Upper lobe of left lung (tissue), 6 donors: ENCODE results near the gene TSHZ2. TPM values are rescaled to one million over a fixed set of nuclear protein-coding genes. Genes with fewer than 3 reads are reported as not detected.

Source experiments
- ATAC-seq, 2 donors: fragments of 200-7000 bp; cut with Tn5 transposase; one replicate each; pipeline ENCODE4 v1.9.1; 2022; ENCODE audit warnings: mild to moderate bottlenecking in 2 of 2, moderate library complexity in 2 of 2; ENCODE audit not compliant: low FRiP score in 2 of 2
- DNase-seq, 2 donors: peaks; one replicate each; pipeline ENCODE4 v3.0.0-alpha.2; 2019 to 2020
- H3K27ac ChIP-seq, 4 donors: fragments of 200-600 bp; sonication (generic); one replicate each; pipeline ENCODE4 v1.5.1; 2016 to 2019
- H3K27me3 ChIP-seq, 4 donors: fragments of 200-600 bp; sonication (generic); one replicate each; pipeline ENCODE4 v1.5.1; 2017 to 2019
- H3K36me3 ChIP-seq, 4 donors: fragments of 200-600 bp; sonication (generic); one replicate each; pipeline ENCODE4 v1.5.1; 2016 to 2019
- H3K4me1 ChIP-seq, 4 donors: fragments of 200-600 bp; sonication (generic); one replicate each; pipeline ENCODE4 v1.5.1; 2018 to 2019
- H3K4me3 ChIP-seq, 4 donors: fragments of 200-600 bp; sonication (generic); one replicate each; pipeline ENCODE4 v1.5.1; 2017 to 2019; ENCODE audit warnings: mild to moderate bottlenecking in 2 of 4, moderate library complexity in 1 of 4
- H3K9me3 ChIP-seq, 4 donors: fragments of 200-600 bp; sonication (generic); one replicate each; pipeline ENCODE4 v1.5.1; 2018 to 2019
- CTCF ChIP-seq, 6 experiments: fragments of 450-650 bp in 4 of 6; fragments of 200-600 bp in 2 of 6; sonication (generic) in 2 of 6; IDR thresholded peaks; one replicate each; pipeline ENCODE4 v1.5.1; 2016 to 2019; ENCODE audit warnings: antibody characterized with exemption in 6 of 6
- EP300 ChIP-seq, 4 donors: sonication (generic); formaldehyde crosslinking; IDR thresholded peaks; one replicate each; pipeline ENCODE4 v1.5.1; 2017; ENCODE audit warnings: antibody characterized with exemption in 4 of 4, control low read depth in 2 of 4
- POLR2A ChIP-seq, 4 donors: fragments of 450-650 bp; IDR thresholded peaks; one replicate each; pipeline ENCODE4 v1.5.1; 2016 to 2017; ENCODE audit warnings: antibody characterized with exemption in 4 of 4, mild to moderate bottlenecking in 2 of 4
- POLR2AphosphoS5 ChIP-seq, 2 donors: sonication (generic); formaldehyde crosslinking; IDR thresholded peaks; one replicate each; pipeline ENCODE4 v1.5.1; 2017; ENCODE audit warnings: antibody characterized with exemption in 2 of 2
- WGBS, 2 donors: methylation state at CpG; one replicate each; pipeline ENCODE4 v1.1.5; 2017 to 2018; 5-methylcytosine and 5-hydroxymethylcytosine counted together
- total RNA-seq, 6 donors: library from RNA; depleted of rRNA in 4 of 6; stranded (reverse); fragments of >200 nt in 4 of 6; gene quantifications; one replicate each; pipeline versions ENCODE4 v1.1.0 to v1.2.1, GENCODE V29; 2016 to 2021
- donor health status: DM: no; HTN: no; CAD: no; lungs with moderate emphysema.
- donor health status: DM: no; HTN: yes; CAD: no; lungs with severe emphysema.

TSHZ2 gene
- total RNA-seq, result 10 to 100 TPM in 1 of 6 donors, 1 to 10 TPM in 5; 1.8 to 10.0 (median 3.2) TPM

GRCh38 chr20:52972190-52972937, at the start of gene TSHZ2:
Gene TSHZ2, plus strand, starts transcription at chr20:52972358. Its CDS starts 936 bp downstream, at chr20:52973294.
- DNase-seq (peak in 1 of 2 donors; percentile 65), ATAC-seq (peak; percentile 30 to 75)
- 4% methylated on average over 26 to 41 of the region's 41 CpGs for WGBS, 2 donors
- peak within 1 kb of the TSS; percentile 5 to 49 (median 41) for H3K4me3 ChIP-seq
- no peak for TF ChIP-seq POLR2AphosphoS5 (IDR thresholded peaks at IDR 0.05)
- TF ChIP-seq POLR2A (IDR thresholded peaks at IDR 0.05), result no peak
- no peak for TF ChIP-seq EP300 (IDR thresholded peaks at IDR 0.05)
- TF ChIP-seq CTCF (IDR thresholded peaks at IDR 0.05), result no peak
- no peaks in the 10 kb centered on the region for H3K36me3 ChIP-seq
- no peaks in the 10 kb centered on the region for H3K9me3 ChIP-seq
- H3K27ac ChIP-seq, result peak within 1 kb of the TSS in 3 of 4 donors; percentile 3 to 22 (median 19)
- peaks cover 0 to 9% (median 0%) of the 10 kb centered on the region in 4 donors for H3K27me3 ChIP-seq
- peaks cover 0 to 18% (median 0%) of the 10 kb centered on the region in 4 donors for H3K4me1 ChIP-seq

GRCh38 chr20:52922436-52922835, 49.7 kb upstream of the TSHZ2 start:
- no peaks in the 10 kb centered on the region for H3K27me3 ChIP-seq
- H3K4me3 ChIP-seq, result no peak overlapping the region
- H3K36me3 ChIP-seq, result no peaks in the 10 kb centered on the region
- WGBS, 2 donors, result 62 to 67% methylated on average over 2 of the region's 2 CpGs
- H3K27ac ChIP-seq, result no peak overlapping the region
- no peaks in the 10 kb centered on the region for H3K9me3 ChIP-seq
- peaks cover 0 to 7% (median 3%) of the 10 kb centered on the region in 4 donors for H3K4me1 ChIP-seq
- no peak for TF ChIP-seq EP300 (IDR thresholded peaks at IDR 0.05)
- DNase-seq (no peak), ATAC-seq (no peak)

GRCh38 chr20:52923123-52923937, 48.8 kb upstream of the TSHZ2 start:
- DNase-seq (no peak), ATAC-seq (peak in 1 of 2 donors; percentile 75)

GRCh38 chr20:52924411-52925271, 47.5 kb upstream of the TSHZ2 start:
- no peaks in the 10 kb centered on the region for H3K36me3 ChIP-seq
- H3K4me1 ChIP-seq, result peaks cover 0 to 7% (median 3%) of the 10 kb centered on the region in 4 donors
- 76 to 77% methylated on average over 9 of the region's 9 CpGs for WGBS, 2 donors
- TF ChIP-seq EP300 (IDR thresholded peaks at IDR 0.05), result no peak
- no peak for TF ChIP-seq CTCF (IDR thresholded peaks at IDR 0.05)
- TF ChIP-seq POLR2AphosphoS5 (IDR thresholded peaks at IDR 0.05), result no peak
- no peak for TF ChIP-seq POLR2A (IDR thresholded peaks at IDR 0.05)
- ATAC-seq (no peak), DNase-seq (no peak)
- no peak overlapping the region for H3K27ac ChIP-seq
- no peaks in the 10 kb centered on the region for H3K9me3 ChIP-seq
- H3K27me3 ChIP-seq, result no peaks in the 10 kb centered on the region
- H3K4me3 ChIP-seq, result no peak overlapping the region

More at GRCh38 chr20:52923123-52923937, 48.8 kb upstream of the TSHZ2 start:
- H3K36me3 ChIP-seq, result no peaks in the 10 kb centered on the region
- no peaks in the 10 kb centered on the region for H3K9me3 ChIP-seq
- no peak overlapping the region for H3K27ac ChIP-seq
- peaks cover 0 to 7% (median 3%) of the 10 kb centered on the region in 4 donors for H3K4me1 ChIP-seq
- no peaks in the 10 kb centered on the region for H3K27me3 ChIP-seq
- no peak for TF ChIP-seq POLR2A (IDR thresholded peaks at IDR 0.05)
- peak in 1 of 2 donors; percentile 17 for TF ChIP-seq POLR2AphosphoS5 (IDR thresholded peaks at IDR 0.05)
- WGBS, 2 donors, result 41 to 42% methylated on average over 8 of the region's 8 CpGs
- H3K4me3 ChIP-seq, result no peak overlapping the region

GRCh38 chr20:52926505-52926904, 45.7 kb upstream of the TSHZ2 start:
- DNase-seq, result no peak
- Histone ChIP-seq H3K27me3 (no peaks in the 10 kb centered on the region), H3K4me1 (peaks cover 0 to 7% (median 3%) of the 10 kb centered on the region in 4 donors), H3K9me3 (no peaks in the 10 kb centered on the region), H3K4me3 (no peak overlapping the region), H3K27ac (no peak overlapping the region), H3K36me3 (no peaks in the 10 kb centered on the region)
- 58 to 76% methylated on average over 1 of the region's 1 CpG for WGBS, 2 donors
- TF ChIP-seq POLR2A (IDR thresholded peaks at IDR 0.05) (no peak), CTCF (IDR thresholded peaks at IDR 0.05) (no peak), POLR2AphosphoS5 (IDR thresholded peaks at IDR 0.05) (no peak), EP300 (IDR thresholded peaks at IDR 0.05) (no peak)
- ATAC-seq, result no peak
